Renal cortex interstitium (tissue), 11 donors: ENCODE results near the gene DISC1. TPM values are rescaled to one million over a fixed set of nuclear protein-coding genes. Genes with fewer than 3 reads are reported as not detected.
"Not testable (repeated sequence)": the region's sequence is repeated elsewhere in the genome, so short reads cannot be mapped to it uniquely, and the experiment has no call there.

Experiments used
- DNase-seq, 11 donors: peaks; one replicate each; pipeline ENCODE4 v3.0.0-alpha.2; 2013; ENCODE audit warnings: low read depth in 9 of 11, low spot score in 4 of 11; ENCODE audit errors: extremely low read depth in 1 of 11
- polyA plus RNA-seq, 3 donors: library from polyadenylated mRNA; unstranded; fragments of 120-200 nt; gene quantifications; one replicate each; pipeline ENCODE4 v1.2.1, GENCODE V29; 2013; ENCODE audit not compliant: insufficient read length in 3 of 3

Gene DISC1
- polyA plus RNA-seq, 3 donors: 5.2 to 5.9 (median 5.8) TPM

- DNase-seq: peak in 3 of 11 donors; percentile 29 to 45 (median 45)
Observed at GRCh38 chr1:231603598-231604275, 22.9 kb upstream of the DISC1 start.

DNA sequence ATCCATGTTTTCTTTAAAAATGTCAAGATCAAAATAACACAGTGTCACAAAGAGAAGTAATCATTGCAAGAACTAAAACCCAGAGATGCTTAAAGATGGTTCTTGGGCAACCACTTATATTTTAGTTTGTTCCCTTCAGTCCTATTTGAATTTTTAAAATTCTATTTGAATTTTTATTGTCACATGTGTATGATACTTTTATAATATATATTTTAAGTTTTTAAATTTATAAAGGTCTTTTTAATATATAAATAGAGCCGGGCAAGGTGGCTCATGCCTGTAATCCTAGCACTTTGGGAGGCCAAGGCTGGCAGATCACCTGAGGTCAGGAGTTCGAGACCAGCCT lies 22.3 kb upstream of the DISC1 start:
- no peak for DNase-seq

- no peak for DNase-seq
Observed at GRCh38 chr1:231605149-231606100, 21.2 kb upstream of the DISC1 start.

GRCh38 chr1:231606712-231607111 lies 19.9 kb upstream of the DISC1 start:
- no peak for DNase-seq

- DNase-seq: no peak
Observed at GRCh38 chr1:231610388-231610787, 16.2 kb upstream of the DISC1 start.

DNA sequence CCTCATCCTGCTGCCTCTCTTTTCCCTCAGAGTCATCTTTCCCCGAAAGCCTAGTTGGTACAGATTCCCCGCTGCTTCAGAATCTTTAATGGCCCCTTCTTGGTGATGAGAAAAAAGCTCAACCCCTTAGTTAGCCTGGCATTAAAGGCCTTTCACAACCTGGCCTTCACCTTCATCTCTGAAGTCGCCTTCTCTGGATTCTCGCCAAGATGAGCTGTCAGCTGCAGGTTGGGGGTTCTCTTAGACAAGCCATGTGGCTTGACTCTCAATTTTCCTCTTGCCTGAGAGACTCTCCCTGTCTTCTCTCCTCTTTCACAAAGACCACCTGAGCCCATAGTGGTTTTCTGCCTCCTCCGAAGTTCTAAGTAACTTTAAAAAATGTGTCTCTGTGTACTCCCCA lies 15.5 kb upstream of the DISC1 start:
- no peak for DNase-seq

DNA sequence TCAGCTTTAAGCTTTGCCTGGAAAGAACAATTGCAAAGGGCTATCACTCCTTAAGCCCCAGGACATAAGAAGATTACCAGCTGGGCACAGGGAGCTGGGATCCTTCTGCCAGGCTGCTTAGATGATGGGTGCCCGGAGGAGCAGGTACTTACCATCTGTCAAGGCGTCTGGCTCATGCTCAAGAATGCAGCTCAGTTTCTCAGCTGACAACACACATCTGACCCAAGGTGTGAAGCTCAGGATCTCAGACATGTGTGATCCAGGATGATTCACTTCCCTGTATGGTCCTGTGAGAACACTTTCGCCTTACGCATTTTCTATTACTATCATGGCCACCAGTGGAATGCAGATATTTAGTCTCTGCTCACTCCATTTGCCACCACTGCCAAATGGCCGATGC lies 14.7 kb upstream of the DISC1 start:
- DNase-seq: no peak

DNA sequence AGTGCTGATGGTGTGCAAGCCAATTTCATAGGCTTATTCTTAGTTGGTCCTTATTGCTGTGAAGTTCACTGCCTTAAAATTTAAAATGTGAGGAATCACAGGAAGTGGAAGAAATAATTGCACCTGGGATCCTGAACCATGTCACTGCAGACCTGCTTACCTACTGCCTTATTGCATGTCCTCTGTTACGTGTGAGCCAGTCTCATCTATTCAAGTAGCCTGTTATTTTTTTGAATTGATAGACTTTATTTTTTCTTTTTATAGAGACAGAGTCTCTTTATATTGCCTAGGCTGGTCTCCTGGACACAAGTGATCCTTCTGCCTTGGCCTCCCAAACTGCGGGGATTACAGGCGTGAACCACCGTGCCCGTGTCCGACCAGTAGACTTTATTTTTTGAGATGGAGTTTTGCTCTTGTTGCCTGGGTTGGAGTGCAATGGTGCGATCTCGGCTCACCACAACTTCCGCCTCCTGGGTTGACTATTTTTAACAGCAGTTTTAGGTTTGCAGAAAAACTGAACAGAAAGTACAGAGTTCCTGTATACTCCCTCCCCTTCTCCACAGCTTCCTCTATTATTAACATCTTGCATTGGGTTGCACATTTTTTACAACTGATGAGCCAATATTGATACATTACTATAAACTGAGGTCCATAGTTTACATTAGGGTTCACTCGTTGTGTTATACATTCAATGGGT lies 14.0 kb upstream of the DISC1 start:
- DNase-seq: no peak

DNA sequence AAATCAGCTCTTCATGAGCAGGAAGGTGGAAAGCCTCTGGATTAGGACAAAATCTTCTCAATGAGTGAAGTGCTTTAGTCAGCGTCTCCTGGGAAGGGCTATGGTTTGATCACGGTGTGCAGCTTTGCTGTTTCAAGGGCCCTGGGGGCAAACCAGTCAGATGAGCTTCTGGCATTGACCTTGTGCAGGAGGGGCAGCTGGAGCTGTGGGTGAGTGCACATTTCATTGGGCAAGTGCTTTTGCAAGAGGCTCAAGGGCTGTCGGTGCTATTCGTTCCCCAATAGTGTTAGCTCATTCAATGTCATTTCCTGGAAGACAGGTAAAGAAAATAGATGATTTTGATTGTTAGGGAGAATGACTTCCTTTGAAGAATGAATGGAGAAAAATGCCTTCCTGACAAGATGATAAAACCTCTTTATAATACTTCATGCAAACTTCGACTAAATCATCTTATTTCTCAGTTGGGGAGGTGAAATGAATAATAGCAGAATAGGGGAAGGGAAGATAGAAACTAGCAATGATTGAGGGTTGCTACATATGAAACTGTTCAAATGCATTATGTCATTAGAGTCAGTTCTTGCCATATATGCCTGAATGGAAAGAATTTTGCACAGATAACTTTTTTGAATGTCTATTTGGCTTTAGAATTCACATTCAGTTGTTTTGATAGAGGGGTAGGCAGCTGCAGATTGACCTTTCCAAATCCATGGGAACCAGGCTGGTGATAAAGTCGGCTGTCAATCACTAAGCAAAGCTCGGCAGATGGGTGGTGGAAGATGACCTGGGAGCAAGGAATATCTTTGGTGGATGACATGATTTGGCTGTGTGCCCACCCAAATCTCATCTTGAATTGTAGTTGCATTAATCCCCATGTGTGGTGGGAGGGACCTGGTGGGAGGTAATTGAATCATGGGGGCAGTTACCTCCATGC lies 12.9 kb upstream of the DISC1 start:
- DNase-seq: no peak

- no peak for DNase-seq
Observed at GRCh38 chr1:231616667-231617066, 9.9 kb upstream of the DISC1 start.

DNA sequence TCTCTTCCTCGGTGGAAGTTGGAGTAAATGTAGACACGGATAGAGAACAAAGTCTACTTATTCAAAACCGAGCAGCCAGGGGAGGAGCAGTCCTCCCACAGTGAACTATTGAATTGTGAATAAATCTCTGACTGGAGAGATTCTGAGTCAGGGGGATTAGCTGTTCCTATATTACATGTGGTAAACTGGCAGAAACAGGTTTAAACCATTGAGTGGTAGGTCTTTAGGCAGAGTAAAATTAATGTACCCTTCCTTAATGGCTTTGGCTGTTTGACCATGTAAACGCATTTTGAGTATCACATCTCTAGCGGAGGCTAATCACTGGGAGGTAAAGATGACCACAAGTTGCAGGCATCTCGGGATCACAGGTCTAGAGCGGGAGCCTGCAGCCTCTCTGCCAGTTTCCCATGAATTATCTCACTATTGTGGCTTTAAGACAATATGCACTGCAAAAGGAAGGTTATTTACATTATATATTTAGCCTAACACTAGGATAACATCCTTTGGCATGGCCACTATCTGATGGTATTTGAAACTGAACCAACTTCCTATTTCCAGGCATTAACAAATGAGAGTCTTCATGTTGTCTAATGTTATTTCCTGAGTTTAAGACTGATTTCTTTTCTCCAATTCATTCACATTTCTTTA lies 7.9 kb upstream of the DISC1 start:
- DNase-seq: no peak

DNA sequence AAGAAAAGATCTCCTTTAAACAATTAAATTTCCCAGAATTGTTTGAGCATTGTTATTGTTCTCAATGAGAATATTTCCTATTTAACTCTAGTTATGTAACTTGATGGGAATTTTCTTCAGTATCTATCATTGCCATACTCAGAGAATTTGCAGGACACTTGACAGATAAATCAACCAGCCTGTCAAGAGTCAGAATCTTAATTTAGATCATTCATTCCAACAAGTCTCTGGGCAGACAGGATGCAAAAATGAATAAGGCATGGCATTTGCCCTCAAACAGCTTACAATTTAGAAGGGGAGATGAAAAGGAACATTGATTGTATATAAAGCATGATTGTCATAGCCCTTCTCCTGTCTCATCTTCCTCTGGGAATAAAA lies 7.3 kb upstream of the DISC1 start:
- DNase-seq: no peak

DNA sequence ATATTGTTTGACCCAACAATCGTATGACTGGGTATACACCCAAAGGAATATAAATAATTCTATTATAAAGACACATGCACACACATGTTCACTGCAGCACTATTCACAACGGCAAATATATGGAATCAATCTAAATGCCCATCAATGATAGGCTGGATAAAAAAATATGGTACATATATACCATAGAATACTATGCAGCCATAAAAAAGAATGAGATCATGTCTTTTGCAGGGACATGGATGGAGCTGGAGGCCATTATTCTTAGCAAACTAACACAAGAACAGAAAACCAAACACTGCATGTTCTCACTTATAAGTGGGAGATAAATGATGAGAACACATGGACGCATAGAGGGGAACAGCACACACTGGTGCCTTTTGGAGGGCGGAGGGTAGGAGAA lies 1.5 kb upstream of the DISC1 start:
- not testable (repeated sequence) for DNase-seq

GRCh38 chr1:231625975-231626534 lies 535 bp upstream of the DISC1 start:
- no peak for DNase-seq

DNA sequence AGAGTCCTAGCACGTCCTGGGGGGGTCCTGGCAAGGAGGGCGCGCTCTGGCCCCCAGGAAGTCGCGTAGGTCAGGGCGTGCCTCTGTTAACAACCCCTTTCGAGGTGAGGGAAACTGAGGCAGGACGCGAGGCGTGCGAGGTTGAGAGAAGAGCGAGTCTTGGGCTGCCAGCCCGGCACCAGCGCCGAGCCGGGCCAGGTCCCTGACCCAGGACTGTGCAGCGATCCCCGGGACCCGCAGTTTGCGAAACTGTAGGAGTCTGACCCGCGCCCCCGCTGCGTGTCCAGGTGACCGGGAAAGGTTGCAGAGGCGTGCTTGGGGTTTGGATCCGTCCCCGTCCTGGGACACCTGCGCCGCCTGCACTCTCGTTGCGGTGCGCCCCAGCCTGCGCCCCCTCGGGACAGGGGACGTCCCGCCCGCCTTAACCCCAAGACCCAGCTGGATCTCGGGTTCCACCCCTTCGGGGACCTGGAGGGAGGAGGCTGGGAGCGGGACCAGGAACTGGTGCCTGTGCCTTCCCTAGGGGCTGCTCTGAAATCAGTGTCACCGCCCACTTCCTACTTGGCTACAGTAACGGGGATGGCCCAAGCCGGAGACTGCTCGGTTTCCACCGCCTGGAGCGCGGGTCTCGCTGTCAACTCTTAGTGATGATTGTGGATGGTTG lies 493 bp downstream of the DISC1 start:
- peak in 4 of 11 donors; percentile 30 to 51 (median 40) for DNase-seq

DNA sequence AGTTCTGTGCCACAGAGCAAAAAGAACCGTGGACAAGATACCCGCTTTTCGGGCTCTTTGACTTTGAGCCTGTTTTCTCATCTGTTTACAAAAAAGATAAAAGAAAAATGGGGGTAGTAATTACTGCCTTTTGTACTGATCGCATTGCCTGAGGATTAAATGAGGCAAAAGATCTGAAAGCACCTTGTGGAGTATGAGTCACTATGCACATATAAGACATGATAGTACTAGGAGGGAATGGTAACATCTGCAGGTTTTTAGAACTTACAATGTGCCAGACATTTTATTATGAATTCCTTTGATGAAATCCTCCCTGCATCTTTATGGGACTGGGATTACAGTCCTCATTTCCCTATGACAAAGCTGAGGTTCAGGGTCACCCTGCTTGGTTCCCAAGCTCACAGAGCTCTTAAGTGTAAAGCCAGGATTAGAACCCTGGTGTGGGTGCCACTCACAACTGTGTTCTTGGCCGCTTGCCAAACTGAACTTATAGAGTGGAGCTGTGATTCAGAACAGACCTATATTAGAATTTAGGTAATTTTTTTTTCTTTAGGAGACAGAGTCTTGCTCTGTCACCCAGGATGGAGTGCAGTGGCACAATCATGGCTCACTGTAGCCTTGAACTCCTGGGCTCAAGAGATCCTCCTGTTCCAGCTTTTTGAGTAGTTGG lies 1.8 kb downstream of the DISC1 start:
- no peak for DNase-seq

- DNase-seq: no peak
Observed at GRCh38 chr1:231629132-231629531, 2.5 kb downstream of the DISC1 start.
